Gastroesophageal sphincter (tissue), 3 donors: ENCODE results near the gene IL4I1.

Experiments
- EP300 ChIP-seq: sonication (generic); formaldehyde crosslinking; IDR thresholded peaks from one replicate; pipeline ENCODE4 v1.6.1; 2017; ENCODE audit warnings: antibody characterized with exemption, mild to moderate bottlenecking
- POLR2A ChIP-seq, 2 donors: fragments of 450-650 bp; IDR thresholded peaks; one replicate each; pipeline ENCODE4 v1.6.1; 2017; ENCODE audit warnings: antibody characterized with exemption in 2 of 2, mild to moderate bottlenecking in 2 of 2, moderate library complexity in 1 of 2
- POLR2AphosphoS5 ChIP-seq: sonication (generic); formaldehyde crosslinking; IDR thresholded peaks from one replicate; pipeline ENCODE4 v1.6.1; 2017; ENCODE audit warnings: antibody characterized with exemption
- TF ChIP-seq, protein P1 (sequence below), 4 experiments: fragments of 200-600 bp in 2 of 4; fragments of 450-650 bp in 2 of 4; sonication (generic) in 1 of 4; IDR thresholded peaks; one replicate each; pipeline ENCODE4 v1.5.1; 2017 to 2019; ENCODE audit warnings: antibody characterized with exemption in 4 of 4, mild to moderate bottlenecking in 2 of 4, moderate library complexity in 2 of 4

DNA sequence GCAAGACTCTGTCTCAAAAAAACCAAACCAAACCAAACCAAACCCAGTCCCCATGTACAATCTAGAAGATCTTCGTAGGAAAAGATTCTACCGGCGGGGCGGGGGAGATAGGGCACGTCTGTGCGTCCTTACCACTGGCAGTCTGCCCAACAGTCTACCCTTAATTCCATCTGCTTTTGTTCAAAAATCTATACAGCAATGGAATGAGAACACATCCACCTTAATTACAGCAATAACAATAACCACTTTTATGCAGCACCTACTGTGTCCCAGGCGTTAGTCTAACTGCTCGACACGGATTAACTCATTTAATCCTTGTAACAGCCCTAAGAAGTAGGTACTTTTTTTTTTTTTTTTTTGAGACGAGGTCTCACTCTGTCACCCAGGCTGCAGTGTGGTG is 29.8 kb upstream of the IL4I1 start:
- TF ChIP-seq POLR2AphosphoS5 = no peak
- TF ChIP-seq, protein P1, sequence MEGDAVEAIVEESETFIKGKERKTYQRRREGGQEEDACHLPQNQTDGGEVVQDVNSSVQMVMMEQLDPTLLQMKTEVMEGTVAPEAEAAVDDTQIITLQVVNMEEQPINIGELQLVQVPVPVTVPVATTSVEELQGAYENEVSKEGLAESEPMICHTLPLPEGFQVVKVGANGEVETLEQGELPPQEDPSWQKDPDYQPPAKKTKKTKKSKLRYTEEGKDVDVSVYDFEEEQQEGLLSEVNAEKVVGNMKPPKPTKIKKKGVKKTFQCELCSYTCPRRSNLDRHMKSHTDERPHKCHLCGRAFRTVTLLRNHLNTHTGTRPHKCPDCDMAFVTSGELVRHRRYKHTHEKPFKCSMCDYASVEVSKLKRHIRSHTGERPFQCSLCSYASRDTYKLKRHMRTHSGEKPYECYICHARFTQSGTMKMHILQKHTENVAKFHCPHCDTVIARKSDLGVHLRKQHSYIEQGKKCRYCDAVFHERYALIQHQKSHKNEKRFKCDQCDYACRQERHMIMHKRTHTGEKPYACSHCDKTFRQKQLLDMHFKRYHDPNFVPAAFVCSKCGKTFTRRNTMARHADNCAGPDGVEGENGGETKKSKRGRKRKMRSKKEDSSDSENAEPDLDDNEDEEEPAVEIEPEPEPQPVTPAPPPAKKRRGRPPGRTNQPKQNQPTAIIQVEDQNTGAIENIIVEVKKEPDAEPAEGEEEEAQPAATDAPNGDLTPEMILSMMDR (IDR thresholded peaks at IDR 0.05) = no peak
- TF ChIP-seq EP300 = no peak
- TF ChIP-seq POLR2A (IDR thresholded peaks at IDR 0.05) = no peak
